Skin of body (tissue), 2 donors: Measurements from ENCODE around the gene EQTN. TPM values are rescaled to one million over a fixed set of nuclear protein-coding genes. Genes with fewer than 3 reads are reported as not detected.

Source experiments
- DNase-seq: peaks from one replicate; lab custom pipeline; 2025; lab: John Stamatoyannopoulos, UW
- total RNA-seq: library from RNA; depleted of rRNA; stranded (reverse); fragments of >200 nt; gene quantifications from one replicate; pipeline ENCODE4 v1.2.3, GENCODE V29; 2014

The EQTN gene
- total RNA-seq: 1.4 TPM

GRCh38 chr9:27297050-27297449 is at the start of gene EQTN:
Gene EQTN, minus strand, starts transcription at chr9:27297150. Its CDS starts 95 bp downstream, at chr9:27297055.
- DNase-seq: no peak

DNA sequence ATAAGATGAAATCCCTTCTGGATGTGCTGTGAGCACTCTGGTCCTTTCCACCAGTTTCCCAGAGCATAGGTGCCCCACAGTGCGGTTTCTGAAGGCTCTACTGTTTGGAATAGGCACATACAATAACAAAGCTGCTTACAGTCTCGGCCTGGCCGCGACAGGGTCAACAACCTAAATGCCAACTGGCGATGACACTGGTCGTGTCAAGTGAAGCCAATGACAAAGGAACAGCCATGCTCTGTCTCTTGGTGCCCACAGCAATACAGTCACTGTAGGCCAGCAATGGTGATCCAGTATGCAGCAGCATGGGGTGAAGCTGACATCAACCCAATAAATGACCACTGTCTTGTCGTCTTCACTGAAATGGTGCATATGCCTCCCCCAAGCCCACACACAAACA is 47.8 kb upstream of the EQTN start:
- DNase-seq: no peak

DNA sequence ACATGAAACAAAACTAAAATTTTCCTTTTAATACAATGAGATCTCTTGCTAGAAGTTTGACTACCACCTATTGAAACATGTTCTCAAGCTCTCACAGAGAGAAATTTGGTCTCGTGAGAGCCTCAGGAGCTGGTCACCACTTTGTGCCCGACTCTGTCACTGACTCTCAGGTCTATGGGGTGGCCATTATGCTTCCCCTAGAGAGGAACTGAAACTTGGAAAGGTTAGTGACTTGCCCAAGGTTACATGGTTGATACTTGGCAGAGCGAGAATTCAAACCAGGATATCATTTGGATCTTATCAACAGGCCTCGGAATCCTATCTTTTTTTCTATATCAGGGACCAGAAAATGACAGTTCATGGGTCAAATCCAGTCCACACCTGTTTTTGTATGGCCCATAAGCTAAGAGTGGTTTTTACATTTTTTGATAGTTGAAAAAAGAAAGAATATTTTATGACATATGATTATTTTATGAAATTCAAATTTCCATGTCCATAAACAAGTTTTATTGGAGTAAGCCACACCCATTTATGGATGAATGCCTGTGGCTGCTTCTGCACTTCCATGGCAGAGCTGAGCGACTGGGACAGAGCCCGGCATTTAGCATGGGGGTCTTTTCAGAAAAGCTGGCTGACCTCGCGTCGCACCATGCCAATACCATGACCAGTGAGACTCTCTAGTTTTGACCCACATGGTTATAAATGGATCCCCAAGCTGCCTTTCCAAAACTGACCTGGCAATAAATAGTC is 44.8 kb upstream of the EQTN start:
- DNase-seq: peak; percentile 28

DNA sequence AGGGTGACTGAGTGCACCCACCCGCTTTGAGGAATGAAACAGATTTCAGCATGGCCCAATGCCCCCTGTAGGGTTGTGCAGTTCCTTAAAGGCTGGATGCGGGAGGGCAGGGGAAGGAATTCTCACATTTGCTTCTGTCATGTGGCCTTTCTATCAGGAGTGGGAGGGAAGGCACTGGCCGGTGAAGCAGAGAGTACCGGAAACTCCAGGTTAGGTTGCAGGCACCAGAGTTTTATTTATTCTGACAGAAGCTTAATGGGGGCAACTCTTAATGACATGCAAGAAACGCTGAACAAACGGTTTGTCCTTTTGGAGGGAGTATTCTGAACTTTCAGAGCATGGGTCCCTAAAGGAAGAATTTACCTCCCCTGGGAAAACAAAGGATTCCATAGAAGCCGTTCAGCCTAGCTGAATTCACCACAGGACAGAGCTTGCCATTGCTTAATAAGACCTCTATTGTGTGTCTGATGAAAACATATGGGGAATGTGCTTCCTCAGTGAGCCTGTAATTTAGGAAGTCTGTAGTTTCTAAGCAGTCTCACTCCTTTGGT is 44.1 kb upstream of the EQTN start:
- DNase-seq: peak; percentile 42

GRCh38 chr9:27340285-27340674 is 43.3 kb upstream of the EQTN start:
- no peak for DNase-seq

DNA sequence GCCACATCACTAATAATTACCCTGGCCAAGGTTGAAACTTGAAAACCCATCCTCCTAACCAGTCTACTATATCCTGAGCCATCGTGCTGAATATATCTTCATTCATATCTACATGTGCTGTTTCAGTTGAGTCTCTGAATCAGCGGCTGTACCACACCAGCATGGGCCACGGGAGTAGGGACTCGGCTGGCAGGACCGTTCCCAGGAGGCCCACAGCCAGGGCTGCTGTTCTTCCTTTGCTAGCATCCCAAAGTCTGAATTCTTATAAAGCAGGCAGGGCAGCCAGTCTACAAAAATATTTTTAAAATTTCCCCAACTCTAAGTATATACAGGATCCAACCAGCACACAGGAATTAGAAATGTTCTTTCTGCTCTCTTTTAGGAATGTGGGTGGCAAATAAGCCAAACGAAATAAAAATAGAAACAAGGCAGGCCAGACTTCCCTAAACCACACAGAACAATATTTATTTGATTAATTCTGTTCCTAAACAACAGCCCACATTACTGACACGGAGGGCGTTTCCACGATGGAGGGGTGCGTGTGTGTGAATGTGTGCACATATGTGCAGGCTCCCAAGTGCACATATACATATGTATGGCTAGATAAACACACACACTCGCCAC is 42.8 kb upstream of the EQTN start:
- DNase-seq: peak; percentile 76

GRCh38 chr9:27338527-27338903 is 41.6 kb upstream of the EQTN start:
- no peak for DNase-seq

DNA sequence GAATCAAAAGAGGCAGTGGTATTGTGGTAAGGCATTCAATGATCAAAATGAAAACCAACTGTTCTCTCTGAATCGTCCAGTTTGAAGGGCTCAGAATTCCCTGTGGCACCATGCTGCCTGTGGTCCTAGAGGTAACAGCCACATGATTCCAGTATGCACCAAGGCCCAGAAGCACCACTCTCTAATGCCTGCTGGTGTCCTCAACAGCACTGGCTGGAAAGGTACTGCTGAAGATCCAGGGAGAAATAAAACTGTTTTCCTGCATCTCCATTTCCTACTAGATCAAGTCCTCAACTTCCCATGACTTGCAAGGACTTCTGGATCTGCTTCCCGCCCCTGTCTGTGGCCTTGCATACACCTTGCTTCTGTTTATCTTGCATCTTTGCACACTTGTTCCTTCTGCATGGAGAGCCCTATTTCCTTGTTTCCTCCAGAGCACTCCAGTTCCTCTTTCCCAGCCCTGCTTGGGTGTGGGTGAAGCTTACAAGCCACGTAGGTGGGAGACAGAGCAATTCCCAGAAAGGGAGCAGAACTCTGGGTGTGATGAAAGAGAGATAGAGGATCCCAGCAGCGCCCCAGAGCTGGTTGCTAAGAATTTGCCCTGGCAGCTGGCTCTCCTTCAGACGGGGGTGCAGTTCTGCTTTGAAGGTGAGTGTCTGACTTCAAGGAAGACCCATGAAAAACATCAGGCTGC is 41.0 kb upstream of the EQTN start:
- no peak for DNase-seq

- DNase-seq: no peak
Observed at GRCh38 chr9:27337236-27337635, 40.3 kb upstream of the EQTN start.

DNA sequence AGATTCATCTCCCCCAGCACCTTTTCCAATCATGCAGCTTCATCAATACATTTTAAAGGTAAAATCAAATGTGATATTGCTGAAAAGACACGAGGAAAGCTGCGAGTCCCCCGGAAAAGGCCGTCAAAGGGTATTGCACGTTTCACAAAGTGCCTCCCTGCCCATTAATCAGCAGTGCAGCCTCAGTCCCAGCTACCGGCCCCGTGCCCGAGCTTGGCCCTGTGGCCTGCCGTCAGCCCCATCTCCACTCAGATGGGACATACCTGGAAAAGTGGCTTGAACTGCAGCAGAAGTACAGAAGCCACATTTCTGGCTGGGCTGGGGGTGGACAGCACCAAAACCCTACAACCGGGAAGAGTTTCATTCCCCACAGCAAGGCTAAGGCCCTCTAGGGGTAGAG is 39.9 kb upstream of the EQTN start:
- no peak for DNase-seq

DNA sequence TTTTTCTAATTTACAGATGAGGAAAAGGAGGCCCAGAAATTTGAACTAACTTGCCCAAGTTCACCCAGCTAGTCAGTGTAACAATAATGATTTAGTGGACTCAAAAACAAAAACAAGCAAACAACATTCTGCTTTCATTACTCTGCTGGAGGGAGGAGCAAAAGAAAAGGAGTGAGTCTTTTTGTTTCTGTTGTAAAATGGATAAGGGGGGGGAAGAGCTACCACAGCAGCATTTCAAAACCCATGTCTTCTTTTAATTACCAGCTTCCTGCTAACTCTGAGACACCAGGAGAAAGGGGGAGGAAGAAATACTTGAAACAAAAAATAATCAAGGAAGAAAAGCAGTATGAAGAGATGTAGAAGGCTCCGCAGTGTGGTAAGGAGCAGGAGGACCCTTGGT is 39.2 kb upstream of the EQTN start:
- DNase-seq: peak; percentile 20

- no peak for DNase-seq
Observed at GRCh38 chr9:27335075-27335474, 38.1 kb upstream of the EQTN start.

DNA sequence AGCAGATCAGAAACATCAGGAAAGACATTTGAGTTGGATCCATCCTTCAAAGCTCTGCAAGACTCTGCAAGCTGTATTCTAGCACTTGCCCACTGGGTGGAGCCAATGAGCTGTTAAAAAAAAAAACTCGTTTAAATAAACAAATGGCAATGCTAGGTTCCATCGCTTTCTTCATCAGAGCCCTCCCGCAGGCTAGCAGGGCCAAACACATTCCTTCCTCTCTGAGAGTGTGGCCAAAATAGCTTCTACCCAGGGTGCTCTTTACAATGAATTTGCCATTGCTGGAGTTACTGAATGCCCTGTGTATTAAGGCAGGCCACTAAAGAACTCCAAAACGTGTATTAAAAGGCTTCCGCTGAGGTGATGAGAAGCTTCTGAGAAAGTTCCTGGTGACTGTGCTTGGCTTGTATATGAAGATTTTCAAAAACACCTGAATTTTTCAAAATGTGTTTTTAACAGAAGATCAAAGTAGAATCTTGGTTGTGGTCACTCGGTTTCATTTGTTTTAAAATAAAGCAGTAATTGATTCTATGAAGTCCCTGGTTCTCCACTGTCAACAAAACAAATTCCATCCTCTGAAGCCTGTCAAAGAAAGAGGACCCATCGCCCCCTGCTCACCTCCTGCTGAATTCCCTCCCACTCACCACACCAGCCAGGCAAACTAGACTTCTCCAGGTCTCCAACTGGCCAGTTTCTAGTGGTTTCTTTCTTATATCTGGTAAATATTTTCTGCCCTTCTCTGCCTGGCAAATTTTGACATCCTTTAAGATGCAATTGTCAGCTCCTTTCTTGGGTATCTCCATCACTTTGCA is 36.5 kb upstream of the EQTN start:
- DNase-seq: peak; percentile 83

DNA sequence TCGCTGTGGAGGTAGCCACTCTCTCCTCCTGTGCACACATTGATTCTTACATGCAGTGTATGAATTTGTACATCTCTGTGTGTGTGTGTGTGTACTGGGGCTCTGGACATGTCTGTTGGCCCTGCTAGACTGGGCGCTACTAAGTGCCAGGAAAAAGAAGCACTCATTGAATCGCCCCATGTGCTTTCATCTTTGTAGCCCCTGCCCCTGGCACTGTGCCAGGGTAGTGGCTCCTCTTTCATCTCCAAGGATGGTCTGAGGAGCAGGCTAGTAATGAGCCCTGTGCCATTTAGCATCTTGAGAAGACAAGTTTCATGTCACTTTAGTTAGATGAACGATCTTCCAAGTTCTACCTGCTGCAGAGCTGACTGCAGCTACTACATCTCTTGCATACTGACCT is 34.4 kb upstream of the EQTN start:
- DNase-seq: no peak

DNA sequence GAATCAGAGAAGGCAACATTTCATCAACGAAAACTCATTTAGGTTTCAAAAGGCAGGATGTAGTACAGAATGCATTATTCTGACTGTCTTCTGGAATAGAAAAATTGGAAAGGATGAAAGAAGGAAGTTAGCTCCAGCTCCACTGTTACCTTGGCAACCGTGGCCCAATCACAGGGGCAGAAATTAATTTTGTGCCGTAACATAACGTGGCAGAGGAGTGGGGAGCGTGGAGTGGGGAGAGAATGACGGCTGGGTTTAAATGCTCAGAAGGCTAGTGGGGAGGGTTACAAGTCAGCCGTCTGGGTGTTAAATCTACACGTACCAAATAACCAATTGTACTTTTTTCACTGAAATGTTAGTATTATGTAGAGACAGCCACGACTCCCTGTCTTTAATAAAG is 32.3 kb upstream of the EQTN start:
- no peak for DNase-seq

GRCh38 chr9:27328483-27328882 is 31.5 kb upstream of the EQTN start:
- no peak for DNase-seq

DNA sequence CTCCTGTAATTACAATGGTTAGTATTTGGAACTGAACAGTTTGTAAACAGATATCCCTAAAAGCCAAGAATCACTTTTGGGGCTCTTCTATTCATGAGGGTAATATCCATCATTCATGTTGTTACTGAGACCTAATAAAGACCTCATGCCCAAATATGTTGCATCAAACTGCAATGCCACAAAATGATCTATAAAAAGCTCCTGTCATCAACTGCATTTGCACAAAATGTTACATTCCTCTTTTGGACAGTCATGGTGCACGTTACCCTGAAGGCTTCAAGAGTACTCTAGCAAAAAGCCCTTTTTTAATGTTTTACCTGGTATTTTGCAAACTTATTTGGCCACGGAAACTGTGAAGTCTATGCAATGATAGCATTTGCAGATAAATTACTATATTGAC is 14.2 kb upstream of the EQTN start:
- no peak for DNase-seq

- DNase-seq: no peak
Observed at GRCh38 chr9:27310582-27310981, 13.6 kb upstream of the EQTN start.

GRCh38 chr9:27308691-27309390 is 11.9 kb upstream of the EQTN start:
- DNase-seq: no peak

DNA sequence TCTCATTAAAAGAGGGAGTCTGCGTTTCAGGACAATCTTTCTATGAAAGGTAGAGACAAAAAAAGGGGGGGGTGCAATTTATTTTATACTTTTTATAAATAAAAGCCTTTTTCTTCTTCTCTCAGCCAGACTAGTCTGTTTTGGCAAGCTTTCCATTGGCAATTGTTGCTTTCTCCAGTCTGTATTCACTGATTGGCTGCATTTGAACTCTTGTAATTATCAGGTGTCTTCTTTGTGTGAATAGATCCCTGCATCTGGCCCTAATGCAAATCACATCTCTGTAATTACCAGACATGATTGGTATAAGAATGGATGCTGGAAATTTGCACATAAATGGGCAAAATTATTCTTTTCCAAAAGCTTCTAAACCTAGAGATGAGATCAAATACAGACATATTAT is 7.6 kb upstream of the EQTN start:
- no peak for DNase-seq

DNA sequence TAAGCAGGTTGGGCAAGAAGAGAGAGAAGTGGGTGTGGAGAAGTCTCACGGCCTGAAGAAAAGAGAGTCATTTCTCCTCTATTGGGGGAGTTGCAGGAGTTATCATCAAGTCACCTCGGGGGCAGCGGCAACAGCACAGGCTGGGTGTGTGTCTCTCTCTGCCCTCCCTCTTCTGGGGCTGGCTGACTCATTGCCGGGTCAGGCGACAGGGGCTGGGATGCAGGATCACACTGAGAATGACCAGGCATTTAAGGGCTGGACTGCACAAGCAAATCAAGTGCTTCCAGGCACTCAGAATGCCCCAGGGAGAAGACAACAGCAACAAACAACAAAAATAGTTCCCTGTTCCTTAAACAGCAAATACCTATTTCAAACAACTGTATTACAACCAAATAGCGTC is 6.3 kb upstream of the EQTN start:
- no peak for DNase-seq
